GM18498 (cell line): ENCODE data around the gene ZNF324B.
"Not testable (repeated sequence)": the region's sequence is repeated elsewhere in the genome, so short reads cannot be mapped to it uniquely, and the experiment has no call there.

Experiments used
- ATAC-seq: cut with Tn5 transposase; IDR thresholded peaks from one replicate; pipeline ENCODE4 v1.9.1; 2021; ENCODE audit warnings: mild to moderate bottlenecking, moderate library complexity; ENCODE audit not compliant: unreplicated experiment

ZNF324B gene

DNA sequence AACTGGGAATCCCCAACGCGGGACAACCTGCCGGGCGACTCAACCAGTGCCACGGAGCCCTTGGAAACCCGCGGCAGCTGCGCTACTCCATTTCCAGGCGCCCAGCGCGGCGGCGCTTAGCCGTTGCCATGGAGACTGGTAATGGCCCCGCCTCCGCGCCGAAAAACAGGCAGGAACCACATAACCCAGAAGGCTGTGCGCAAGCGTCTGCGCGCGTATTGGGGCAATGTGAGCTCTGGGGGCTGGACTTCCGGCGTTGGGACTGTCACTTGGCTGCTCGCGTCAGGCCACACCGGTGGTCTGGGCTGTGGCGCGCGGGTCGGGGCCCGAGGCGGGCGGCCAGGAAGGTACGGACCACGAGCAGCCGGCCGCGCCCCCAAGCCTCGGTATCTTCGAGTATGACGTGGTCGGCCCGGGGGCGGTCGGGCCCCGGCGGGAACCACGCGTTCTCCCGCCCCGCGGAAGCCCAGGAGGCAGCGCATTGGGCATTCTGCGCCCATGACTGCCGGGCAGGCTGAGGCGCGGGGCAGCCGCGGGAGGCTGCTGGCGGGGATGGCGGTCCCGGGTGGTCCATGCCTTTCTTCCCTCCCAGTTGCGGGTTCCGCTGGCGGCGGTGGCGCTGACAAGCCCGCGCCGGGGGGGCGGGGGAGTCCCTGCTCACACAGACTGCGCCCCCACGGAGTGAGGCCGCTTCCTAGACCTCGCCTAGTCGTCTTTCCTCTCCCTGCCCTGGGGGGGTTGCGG, at the start of gene ZNF324B:
ZNF324B (plus strand) TSS at position 265 of the 744 bp plus-strand sequence. CDS start 2,080 bp downstream, outside the sequence.
- ATAC-seq = peak; percentile 94

DNA sequence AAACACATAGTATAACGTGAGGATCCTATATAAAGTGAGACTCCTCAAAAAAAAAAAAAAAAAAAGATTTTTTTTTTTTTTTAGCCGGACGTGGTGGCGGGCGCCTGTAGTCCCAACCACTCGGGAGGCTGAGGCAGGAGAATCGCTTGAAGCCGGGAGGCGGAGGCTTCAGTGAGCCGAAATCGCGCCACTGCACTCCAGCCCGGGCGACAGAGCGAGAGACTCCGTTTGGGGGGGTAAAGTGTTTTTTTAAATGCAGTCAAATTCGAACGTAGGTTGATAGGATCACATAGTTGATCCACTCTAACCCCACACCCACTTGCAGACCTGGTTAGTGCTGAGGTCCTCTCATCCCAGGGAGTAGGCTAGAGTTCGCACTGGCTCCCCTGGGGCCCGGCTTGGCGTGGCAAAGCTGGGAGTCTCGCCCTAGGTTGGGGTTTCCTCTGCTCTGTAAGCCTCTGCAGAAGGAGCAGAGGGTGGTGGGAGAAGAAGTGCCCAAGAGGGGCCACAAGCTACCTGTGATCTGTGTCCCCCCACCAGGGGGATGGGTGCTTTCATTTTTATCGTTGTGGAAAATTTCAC, 49.5 kb upstream of the ZNF324B start:
- no peak for ATAC-seq

DNA sequence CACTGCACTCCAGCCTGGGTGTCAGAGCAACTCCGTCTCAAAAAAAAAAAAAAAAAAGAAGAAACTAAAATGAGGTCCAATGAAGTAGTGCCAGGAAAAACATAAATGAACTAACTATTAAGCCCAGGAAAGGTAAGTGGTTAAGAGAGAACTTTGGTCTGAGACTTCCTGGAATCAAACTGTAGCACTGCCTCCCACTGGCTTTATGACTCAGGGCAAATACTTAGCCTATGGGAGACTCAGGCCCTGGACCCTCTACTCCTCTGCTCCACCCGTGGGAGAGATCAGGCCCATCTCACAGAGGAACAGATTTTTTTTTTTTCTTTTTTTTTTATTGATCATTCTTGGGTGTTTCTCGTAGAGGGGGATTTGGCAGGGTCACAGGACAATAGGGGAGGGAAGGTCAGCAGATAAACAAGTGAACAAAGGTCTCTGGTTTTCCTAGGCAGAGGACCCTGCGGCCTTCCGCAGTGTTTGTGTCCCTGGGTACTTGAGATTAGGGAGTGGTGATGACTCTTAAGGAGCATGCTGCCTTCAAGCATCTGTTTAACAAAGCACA, 47.4 kb upstream of the ZNF324B start:
- not testable (repeated sequence) for ATAC-seq

DNA sequence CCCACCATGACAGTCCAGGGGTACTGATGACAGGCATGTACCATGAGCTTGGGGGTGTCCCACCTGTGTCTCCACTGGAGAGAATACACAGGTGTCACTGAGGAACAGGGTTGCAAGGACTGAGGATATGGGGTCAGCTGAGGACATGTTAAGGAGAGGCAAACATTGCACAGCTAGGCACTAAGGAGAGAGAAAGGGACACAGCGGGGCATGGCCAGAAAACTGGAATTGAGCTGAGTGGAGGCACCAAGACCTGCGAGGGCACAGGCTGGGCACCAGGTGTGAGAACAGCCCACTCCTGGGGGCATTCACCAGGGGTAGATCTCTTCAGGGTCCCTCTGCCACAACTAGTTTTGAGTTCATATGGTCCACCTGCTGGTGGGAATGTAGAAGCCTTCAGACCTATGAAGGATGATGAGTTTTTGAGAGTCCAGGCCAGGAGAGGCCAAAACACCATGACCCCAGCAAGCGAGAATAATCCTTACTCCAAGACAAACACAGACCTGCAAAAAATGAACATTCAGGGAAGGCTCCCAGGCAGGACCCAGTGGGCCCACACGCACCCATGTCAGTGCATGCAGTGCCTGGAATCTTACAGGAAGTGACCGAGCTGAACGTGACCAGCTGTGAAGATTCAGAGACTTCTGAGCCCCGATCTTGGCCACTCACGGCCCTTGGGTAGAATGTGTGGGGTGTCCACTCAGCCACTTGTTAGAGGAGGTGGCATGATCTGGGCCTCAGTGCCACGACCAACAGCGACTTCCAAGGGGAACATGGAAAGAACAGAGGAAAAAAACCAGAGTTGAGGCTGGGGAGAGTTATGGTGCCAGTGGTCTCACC, 44.4 kb upstream of the ZNF324B start:
- ATAC-seq = no peak

DNA sequence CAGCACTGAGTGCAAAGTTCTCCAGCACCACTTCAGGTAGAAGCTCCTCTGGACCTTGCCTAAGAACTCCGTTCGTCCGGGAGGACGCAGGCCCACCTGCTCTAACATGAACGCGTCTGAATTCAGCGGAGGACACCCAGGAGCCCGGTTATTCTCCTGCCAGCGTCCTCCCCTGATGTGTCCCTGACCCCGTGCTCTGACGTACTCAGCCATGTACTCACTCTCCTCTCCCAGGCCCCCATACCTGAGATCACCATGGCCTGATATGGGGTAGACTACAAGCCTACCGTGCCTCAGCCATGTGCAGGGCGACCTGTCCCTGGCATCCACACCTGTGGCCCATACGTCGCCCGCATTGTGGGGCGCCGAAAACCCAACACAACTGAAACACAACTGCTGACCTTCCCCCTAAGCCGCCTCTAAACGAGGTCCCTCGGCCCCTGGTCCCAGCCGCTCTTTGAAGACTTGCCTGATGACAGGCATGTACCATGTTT, 43.7 kb upstream of the ZNF324B start:
- no peak for ATAC-seq

DNA sequence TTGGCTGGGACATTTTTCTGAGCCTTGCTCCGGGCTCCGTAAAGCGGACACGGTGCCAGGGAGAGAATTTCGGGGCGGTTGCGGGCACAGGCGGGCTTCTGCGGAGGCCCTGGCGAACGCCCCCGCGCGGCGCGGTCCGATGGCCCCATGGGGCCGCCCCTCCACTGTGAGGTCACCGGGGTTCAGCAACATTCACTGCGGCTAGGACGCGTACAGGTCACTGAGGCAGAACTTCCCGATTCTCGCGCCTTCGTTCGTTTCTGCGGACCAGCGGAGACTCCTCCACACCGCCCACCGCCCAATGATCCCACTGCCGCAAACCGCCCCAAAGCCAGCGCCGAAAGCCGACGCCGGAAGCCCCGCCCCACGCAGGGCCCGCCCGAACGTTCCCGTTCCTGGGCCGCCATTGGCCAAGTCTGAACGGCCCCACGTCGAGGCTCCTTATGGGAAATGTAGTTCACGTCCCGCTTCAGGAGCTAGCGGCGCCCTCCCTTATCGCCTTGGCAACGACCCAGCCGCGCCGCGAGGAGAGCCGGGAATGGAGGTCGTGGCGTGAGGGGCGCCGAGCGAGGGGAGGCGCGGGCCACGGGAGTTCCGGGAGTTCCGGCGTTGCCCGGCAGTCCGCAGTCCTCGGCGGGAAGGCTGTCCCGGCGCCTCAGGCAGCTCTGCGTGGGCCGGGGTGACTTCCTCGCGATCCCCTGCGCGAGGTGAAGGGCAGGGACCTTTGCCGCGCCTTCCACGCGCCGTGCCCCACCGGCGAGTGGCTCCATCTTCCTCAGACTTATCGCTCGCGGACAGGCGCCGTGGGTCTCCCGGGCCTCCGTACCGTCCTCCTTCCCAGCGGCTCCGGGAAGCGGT, 43.0 kb upstream of the ZNF324B start, which contains the start of gene ZNF584:
ZNF584 (plus strand) TSS at position 498 of the 858 bp plus-strand sequence. CDS start 499 bp downstream, outside the sequence.
- ATAC-seq = peak; percentile 93

DNA sequence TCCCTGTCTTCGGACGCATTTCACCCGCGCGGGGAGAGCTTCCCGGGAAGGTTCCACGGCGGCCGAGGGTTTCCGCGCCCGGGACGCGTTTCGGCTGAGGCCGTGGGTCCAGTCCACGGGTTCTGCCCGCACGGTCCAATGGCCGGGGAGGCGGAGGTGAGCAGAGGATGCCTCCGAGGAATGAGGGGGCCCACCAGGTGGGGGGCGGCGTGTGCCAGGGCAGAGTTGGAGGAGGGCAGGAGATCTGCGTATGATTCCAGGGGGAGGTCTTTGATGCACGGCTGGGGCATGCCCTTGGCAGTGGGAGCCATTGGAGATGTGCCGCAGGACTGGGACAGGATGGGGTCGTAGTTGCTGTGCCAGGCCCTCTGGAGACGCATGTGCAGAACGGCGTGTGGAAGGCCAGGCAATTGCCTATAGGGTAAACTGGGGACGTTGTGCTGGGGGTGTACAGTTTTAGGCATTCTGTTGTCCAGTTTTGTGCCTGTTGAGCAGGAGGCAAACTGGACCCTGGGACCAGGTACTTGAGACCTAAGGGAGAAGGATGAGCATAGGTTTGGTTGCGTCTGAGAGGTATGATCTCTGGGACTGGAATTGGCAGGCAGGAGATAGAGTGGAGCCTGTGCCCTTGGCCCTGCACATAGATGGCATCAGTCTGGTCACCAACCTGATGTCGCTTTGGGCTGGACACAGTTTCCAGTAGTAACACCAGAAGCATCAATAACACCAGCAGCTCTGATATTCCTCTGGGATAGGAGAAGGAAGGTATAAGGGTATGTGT, 42.2 kb upstream of the ZNF324B start:
- ATAC-seq = peak; percentile 3

DNA sequence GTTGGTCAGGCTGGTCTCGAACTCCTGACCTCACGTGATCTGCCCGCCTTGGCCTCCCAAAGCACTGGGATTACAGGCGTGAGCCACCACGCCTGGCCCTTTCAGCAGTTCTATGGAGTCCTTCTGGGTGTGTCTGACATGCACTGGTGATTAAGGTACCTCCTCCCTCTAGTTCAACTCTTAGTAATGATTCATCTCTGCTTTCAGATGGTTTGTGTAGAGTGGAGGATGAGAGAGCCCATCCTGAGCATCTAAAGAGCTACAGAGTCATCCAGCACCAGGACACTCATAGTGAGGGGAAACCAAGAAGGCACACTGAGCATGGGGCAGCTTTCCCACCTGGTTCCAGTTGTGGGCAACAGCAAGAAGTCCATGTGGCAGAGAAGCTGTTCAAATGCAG, 34.8 kb upstream of the ZNF324B start:
- no peak for ATAC-seq

DNA sequence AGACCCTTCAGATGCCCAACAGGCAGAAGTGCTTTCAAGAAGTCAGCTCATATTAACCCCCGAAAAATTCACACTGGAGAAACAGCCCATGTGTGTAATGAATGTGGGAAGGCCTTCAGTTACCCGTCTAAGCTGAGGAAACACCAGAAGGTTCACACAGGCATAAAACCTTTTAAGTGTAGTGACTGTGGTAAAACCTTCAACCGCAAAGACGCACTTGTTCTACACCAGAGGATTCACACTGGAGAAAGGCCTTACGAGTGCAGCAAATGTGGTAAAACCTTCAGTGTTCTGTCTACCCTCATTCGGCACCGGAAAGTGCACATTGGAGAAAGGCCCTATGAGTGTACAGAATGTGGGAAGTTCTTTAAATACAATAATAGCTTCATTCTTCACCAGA, 34.4 kb upstream of the ZNF324B start:
- no peak for ATAC-seq

DNA sequence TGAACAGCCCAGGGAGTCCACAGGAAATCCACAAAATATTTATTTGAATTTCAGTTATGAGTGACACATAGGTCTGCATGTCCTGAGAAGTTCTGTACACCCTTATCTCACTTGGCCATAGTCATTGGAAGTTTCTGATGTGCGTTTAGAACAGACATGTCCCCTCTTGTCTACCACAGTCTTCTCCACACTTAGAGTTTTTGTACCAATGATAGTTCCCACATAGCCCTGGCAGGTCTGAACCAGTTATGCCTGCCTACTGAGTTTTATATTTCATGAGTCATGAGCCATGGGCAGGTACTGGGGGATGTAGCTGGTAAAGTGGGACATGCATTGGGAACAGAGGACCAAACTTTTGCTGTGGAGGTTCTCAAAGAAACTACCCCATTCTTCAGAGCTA, 22.8 kb upstream of the ZNF324B start:
- no peak for ATAC-seq

DNA sequence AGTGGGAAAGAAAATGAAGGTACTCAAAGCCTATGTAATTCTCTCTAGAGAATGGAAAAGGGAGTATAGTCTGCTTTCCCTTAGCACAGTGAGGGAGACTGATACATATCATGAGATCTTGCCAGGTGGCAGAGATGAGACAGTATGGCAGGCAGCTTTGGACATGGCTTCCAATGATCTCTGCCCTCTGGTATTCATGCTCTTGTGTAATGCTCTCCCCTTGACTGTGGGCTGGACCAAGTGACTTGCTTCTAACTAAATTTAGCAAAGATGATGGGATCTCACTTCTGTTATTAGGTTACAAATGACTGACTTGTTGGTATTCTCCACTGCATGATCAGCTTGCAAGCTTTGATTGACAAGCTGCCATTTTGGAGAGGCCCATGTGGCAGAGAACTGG, 21.7 kb upstream of the ZNF324B start:
- ATAC-seq = no peak

DNA sequence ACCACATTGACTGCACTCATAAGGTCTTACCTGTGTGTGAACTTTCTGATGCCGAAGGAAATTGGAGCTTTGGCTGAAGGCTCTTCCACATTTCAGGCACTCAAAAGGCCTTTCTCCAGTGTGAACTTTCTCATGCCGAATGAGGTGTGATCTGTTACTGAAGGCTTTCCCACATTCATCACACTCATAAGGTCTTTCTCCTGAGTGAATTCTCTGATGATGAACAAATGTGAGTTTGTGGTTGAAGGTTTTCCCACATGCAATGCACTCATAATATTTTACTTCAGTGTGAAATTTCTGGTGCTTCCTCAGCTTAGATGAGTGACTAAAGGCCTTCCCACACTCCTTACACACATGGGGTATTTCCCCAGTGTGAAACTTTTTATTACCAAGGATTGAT, 17.2 kb upstream of the ZNF324B start:
- ATAC-seq = no peak

DNA sequence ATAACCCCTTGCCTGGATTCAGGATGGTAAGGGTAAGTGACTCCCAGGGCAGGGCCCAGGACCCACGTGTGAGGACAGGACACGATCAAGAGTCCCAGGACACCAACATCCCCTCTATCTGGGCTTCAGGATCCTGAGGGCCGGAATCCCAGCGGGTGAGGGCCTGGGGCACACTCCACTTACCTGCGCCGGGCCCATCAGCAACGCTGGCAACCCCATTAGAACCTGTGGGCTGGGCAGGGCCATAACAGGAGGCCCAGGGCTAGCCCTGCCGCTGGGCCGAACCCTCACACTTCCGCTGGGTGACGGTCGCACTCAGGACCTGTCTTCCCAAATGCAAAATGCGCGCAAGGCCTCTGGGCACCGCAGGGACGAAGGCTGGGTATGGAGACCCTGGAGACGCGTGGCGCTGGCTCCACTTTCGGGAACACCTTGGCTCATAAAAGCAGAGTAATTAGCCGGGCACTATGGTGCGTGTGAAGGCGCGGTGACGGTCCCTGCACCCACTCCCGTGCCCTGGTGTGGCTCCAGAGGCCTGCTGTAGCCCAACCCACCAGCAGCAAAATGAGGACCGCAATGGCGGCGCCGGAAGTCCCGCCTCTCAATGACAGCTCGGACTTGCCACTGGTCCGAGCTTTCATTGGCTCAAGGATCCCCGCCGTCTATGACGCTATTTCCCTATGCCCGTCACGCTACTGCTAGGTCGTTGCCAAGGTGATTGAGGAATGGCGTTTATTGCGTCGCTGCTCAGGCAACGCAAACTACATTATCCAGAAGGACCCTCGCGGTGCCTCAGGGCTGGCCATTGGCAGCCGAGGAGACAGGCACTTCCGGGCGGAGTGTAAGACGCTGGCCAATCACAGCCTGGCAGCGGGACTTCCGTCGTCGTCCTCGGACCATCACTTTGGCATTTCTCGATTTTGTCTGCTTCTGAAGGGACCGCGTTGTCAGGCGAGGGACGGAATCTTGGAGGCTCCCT, 11.6 kb upstream of the ZNF324B start, which contains the start of gene ZNF132:
ZNF132 (minus strand) TSS at position 578 of the 979 bp plus-strand sequence; CDS start at position 246, 332 bp downstream.
- peak; percentile 94 for ATAC-seq

DNA sequence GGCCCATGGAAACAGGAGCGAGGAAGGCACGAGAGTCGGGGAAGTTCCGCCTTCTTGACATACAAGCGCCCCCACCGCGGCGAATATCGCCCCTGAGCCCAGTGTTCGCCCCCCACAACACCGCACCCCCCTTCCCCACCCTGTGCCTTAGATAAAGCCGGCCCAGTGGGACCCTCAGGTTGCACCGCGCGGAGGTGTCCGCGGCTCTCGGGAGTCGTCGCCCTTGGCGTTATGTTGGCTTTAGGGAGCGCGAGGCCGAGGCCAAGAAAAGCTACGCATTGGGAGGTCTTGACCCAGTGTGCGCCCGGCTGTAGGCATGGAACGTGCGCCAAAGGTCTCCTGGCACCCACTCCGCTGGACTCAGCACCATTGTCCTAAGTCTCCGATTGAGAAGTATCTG, 10.9 kb upstream of the ZNF324B start:
- ATAC-seq = no peak

DNA sequence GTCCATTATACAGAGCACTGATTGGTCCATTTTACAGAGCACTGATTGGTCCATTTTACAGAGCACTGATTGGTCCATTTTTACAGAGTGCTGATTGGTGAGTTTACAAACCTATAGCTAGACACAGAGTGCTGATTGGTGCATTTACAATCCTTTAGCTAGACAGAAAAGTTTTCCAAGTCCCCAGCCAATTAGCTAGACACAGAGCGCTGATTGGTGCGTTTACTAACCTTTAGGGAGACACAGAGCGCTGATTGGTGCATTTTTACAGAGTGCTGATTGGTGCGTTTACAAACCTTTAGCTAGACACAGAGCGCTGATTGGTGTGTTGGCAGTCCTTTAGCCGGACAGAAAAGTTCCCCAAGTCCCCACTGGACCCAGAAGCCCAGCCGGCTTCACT, 8.4 kb upstream of the ZNF324B start:
- ATAC-seq = not testable (repeated sequence)

DNA sequence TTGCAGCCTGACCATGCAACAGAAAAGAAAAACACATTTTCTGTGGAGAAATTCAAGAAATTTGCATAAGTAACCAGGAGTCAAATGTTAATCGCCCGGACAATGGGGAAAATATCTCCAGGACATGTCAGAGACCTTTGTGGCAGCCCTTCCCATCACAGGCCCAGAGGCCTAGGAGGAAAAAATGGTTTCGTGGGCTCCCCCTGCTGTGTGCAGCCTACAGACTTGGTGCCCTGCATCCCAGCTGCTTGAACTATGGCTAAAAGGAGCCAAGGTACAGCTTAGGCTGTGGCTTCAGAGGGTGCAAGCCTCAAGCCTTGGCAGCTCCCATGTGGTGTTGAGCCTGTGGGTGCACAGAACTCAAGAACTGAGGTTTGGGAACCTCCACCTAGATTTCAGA, 2.6 kb upstream of the ZNF324B start:
- ATAC-seq = not testable (repeated sequence)

DNA sequence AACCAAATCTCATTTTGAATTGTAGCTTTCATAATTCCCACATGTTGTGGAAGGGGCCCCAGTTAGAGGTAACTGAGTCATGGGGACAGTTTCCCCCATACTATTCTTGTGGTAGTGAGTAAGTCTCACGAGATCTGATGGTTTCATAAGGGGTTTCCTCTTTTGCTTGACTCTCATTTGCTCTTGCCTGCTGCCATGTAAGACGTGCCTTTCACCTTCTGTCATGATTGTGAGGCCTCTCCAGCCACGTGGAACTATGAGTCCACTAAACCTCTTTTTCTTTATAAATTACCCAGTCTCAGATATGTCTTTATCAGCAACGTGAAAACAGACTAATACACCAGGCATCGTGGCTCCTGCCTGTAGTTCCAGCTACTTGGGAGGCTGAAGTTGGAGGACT, 1.4 kb upstream of the ZNF324B start:
- not testable (repeated sequence) for ATAC-seq

DNA sequence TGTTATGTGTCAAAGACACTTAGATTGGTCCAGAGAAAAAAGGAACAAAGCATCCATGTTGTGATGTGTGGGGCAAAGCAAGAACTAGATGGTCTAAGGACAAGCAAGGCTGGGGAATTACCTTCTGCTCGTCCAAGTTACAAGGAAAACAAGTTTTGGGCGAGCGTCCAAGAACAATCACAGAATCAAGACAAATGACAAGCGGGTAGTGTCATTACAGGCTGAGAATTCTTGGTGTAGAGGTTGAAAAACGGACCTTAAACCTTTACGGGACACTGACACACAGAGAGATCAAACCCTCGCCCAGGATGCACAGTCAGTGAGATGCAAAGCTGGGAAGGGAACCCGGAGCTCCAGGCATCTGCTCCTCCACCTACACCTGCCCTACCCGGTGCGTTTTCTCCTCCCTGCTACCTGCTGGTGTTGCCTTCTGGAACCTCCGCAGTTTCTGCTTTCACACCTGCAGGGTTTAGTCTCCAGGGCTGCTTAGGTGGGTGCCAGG, 515 bp upstream of the ZNF324B start:
- ATAC-seq = no peak
